Stimulated activated CD8-positive, alpha-beta memory T cell treated with anti-CD3 and anti-CD28 coated beads, Interleukin-15, amount 100 ng/mL, for 24 hours (primary cell): ENCODE results near the gene ENTPD2.

Experiments
- DNase-seq: peaks from one replicate; pipeline ENCODE4 v3.0.0-alpha.2; 2020; ENCODE audit warnings: low read depth

ENTPD2 gene

GRCh38 chr9:137053944-137054931 lies at the start of gene ENTPD2:
TSS of gene ENTPD2 (minus strand) at chr9:137054061. CDS start at chr9:137053997, 64 bp downstream.
- no peak for DNase-seq

GRCh38 chr9:137103206-137103999 lies 49.5 kb upstream of the ENTPD2 start:
- DNase-seq = no peak

- DNase-seq = no peak
Measured at GRCh38 chr9:137099231-137099630, 45.4 kb upstream of the ENTPD2 start.

- no peak for DNase-seq
Measured at GRCh38 chr9:137097761-137098462, 44.1 kb upstream of the ENTPD2 start.

GRCh38 chr9:137096785-137097546 lies 43.1 kb upstream of the ENTPD2 start:
- no peak for DNase-seq

GRCh38 chr9:137095664-137096517 lies 42.0 kb upstream of the ENTPD2 start:
- peak; percentile 46 for DNase-seq

- DNase-seq = no peak
Measured at GRCh38 chr9:137089232-137089947, 35.5 kb upstream of the ENTPD2 start.

- DNase-seq = no peak
Measured at GRCh38 chr9:137088121-137088520, 34.3 kb upstream of the ENTPD2 start.

GRCh38 chr9:137087409-137087925 lies 33.6 kb upstream of the ENTPD2 start:
- DNase-seq = no peak

- DNase-seq = peak; percentile 98
Measured at GRCh38 chr9:137086531-137087408, 32.9 kb upstream of the ENTPD2 start, which contains the start of gene MAN1B1. TSS of gene MAN1B1 (plus strand) at chr9:137086985. CDS start at chr9:137087000, 15 bp downstream.

GRCh38 chr9:137085920-137086530 lies 32.2 kb upstream of the ENTPD2 start:
- DNase-seq = no peak

- DNase-seq = no peak
Measured at GRCh38 chr9:137084526-137084925, 30.7 kb upstream of the ENTPD2 start.

- DNase-seq = no peak
Measured at GRCh38 chr9:137083394-137084004, 29.6 kb upstream of the ENTPD2 start.

GRCh38 chr9:137082925-137083290 lies 29.0 kb upstream of the ENTPD2 start:
- DNase-seq = no peak

- no peak for DNase-seq
Measured at GRCh38 chr9:137082222-137082924, 28.5 kb upstream of the ENTPD2 start.

- no peak for DNase-seq
Measured at GRCh38 chr9:137080260-137081122, 26.6 kb upstream of the ENTPD2 start.
